K562 (cell line): Measurements from ENCODE around the gene SMC4. TPM values are rescaled to one million over a fixed set of nuclear protein-coding genes. Genes with fewer than 3 reads are reported as not detected.

Experiments
- ATAC-seq: fragments of 200-7000 bp; cut with Tn5 transposase; 3 replicates; pipeline ENCODE4 v1.9.1; 2020; ENCODE audit warnings: moderate library complexity
- BruUV-seq: library from RNA; stranded (reverse); fragments of 400-500 nt; replicated peaks from 2 replicates; lab custom pipeline; 2021; lab: Mats Ljungman, UMichigan
- CTCF ChIA-PET: fragments of 300-600 bp; formaldehyde crosslinking; extraction: SDS; loops from one replicate; lab custom pipeline; 2021; ENCODE audit warnings: low intra/inter-chr PET ratio; lab: Yijun Ruan, JAX
- POLR2A ChIA-PET: fragments of 300-600, 350-650 bp; sonication (Branson Sonifier 250); formaldehyde crosslinking; extraction: SDS; loops from one replicate; lab custom pipeline; 2021; ENCODE audit warnings: antibody characterized with exemption, inconsistent platforms; lab: Yijun Ruan, JAX
- DNase-seq, 4 experiments: peaks; one replicate each; pipeline versions ENCODE4 v3.0.0 to v3.0.0-alpha.2; 2011 to 2018; ENCODE audit warnings: low spot score in 3 of 4, mixed read lengths in 3 of 4; ENCODE audit errors: extremely low read depth in 1 of 4
- FAIRE-seq: peaks from 2 replicates; lab custom pipeline; 2011; peaks lifted over from hg19 to GRCh38; lab: Jason Lieb, UNC
- H2AFZ ChIP-seq: 2 replicates; pipeline ENCODE4 v1.6.0; 2011; ENCODE audit warnings: low read depth, low read length, control low read depth, inconsistent platforms
- H3K27ac ChIP-seq: fragments of 200-600 bp; 3 replicates; pipeline ENCODE4 v1.8.0; 2011; ENCODE audit warnings: low read depth, mild to moderate bottlenecking, control low read depth, inconsistent platforms, low read length, moderate library complexity, mixed read lengths; ENCODE audit errors: extremely low read depth
- H3K27me3 ChIP-seq, 2 experiments: fragments of 300-600 bp in 1 of 2; 2 replicates in 1 of 2; 3 replicates in 1 of 2; pipeline versions ENCODE4 v1.6.0 to v1.8.0; 2011; ENCODE audit warnings: inconsistent platforms in 2 of 2, low read length in 2 of 2, mild to moderate bottlenecking in 1 of 2, mixed read lengths in 1 of 2, moderate library complexity in 1 of 2; ENCODE audit not compliant: control insufficient read depth in 2 of 2, insufficient read depth in 2 of 2
- H3K36me3 ChIP-seq: fragments of 300-600 bp; 3 replicates; pipeline ENCODE4 v1.8.0; 2011; ENCODE audit warnings: mild to moderate bottlenecking, low read length, inconsistent platforms; ENCODE audit not compliant: control insufficient read depth, insufficient read depth
- H3K4me1 ChIP-seq, 2 experiments: fragments of 200-600 bp in 1 of 2; replicated peaks in 1 of 2; 2 replicates in 1 of 2; 3 replicates in 1 of 2; pipeline versions ENCODE4 v1.5.1 to v1.8.0; 2011; ENCODE audit warnings: inconsistent platforms in 2 of 2, low read length in 2 of 2, mild to moderate bottlenecking in 1 of 2, mixed read lengths in 1 of 2, moderate library complexity in 1 of 2; ENCODE audit not compliant: control insufficient read depth in 2 of 2, insufficient read depth in 2 of 2
- H3K4me2 ChIP-seq: 2 replicates; pipeline ENCODE4 v1.6.1; 2011; ENCODE audit warnings: low read length, control low read depth, inconsistent platforms, mixed read lengths; ENCODE audit not compliant: insufficient read depth
- H3K4me3 ChIP-seq: fragments of 200-600 bp; sonication (generic), shearing (Covaris generic); 2 replicates; pipeline ENCODE4 v1.5.1; 2016; ENCODE audit warnings: control low read depth, inconsistent platforms
- H3K79me2 ChIP-seq: fragments of 200-600 bp; 3 replicates; pipeline ENCODE4 v1.8.0; 2011; ENCODE audit warnings: low read length, inconsistent platforms; ENCODE audit not compliant: control insufficient read depth, insufficient read depth
- H3K9ac ChIP-seq, 2 experiments: 2 replicates each; pipeline versions ENCODE4 v1.6.0 to v1.6.1; 2011; ENCODE audit warnings: low read depth in 2 of 2, low read length in 2 of 2, control low read depth in 1 of 2, inconsistent platforms in 1 of 2, mild to moderate bottlenecking in 1 of 2, mixed read lengths in 1 of 2; ENCODE audit not compliant: insufficient read depth in 1 of 2
- H3K9me1 ChIP-seq: one replicate; pipeline ENCODE4 v1.6.0; 2011; ENCODE audit warnings: inconsistent platforms, mild to moderate bottlenecking, low read length, moderate library complexity; ENCODE audit not compliant: control insufficient read depth, insufficient read depth
- H3K9me3 ChIP-seq: replicated peaks from 2 replicates; pipeline ENCODE4 v1.5.1; 2011; ENCODE audit warnings: low read depth, low read length, inconsistent platforms; ENCODE audit not compliant: control insufficient read depth, insufficient read depth
- H4K20me1 ChIP-seq: replicated peaks from 2 replicates; pipeline ENCODE4 v1.6.1; 2011; ENCODE audit warnings: low read length, inconsistent platforms, mixed read lengths; ENCODE audit not compliant: control insufficient read depth, insufficient read depth
- ETV6 ChIP-seq, 3 experiments: fragments of 150-350 bp in 1 of 3; sonication (generic) in 1 of 3; formaldehyde crosslinking in 1 of 3; IDR thresholded peaks; 2 replicates each; pipeline versions ENCODE4 v1.6.1 to v1.8.0; 2014 to 2022; ENCODE audit warnings: borderline replicate concordance in 2 of 3, low read depth in 2 of 3, antibody characterized with exemption in 1 of 3, low read length in 1 of 3, mild to moderate bottlenecking in 1 of 3, missing genetic modification reagents in 1 of 3
- GABPB1 ChIP-seq: sonication (generic); formaldehyde crosslinking; IDR thresholded peaks from 2 replicates; pipeline ENCODE4 v1.8.0; 2022; ENCODE audit warnings: mild to moderate bottlenecking, missing genetic modification reagents
- HDAC2 ChIP-seq: fragments of 450-650 bp; IDR thresholded peaks from 2 replicates; pipeline ENCODE4 v1.6.1; 2016; ENCODE audit warnings: mild to moderate bottlenecking
- NR4A1 ChIP-seq, 2 experiments: fragments of 250-450 bp in 1 of 2; fragments of 450-650 bp in 1 of 2; sonication (Bioruptor Pico) in 1 of 2; IDR thresholded peaks; 2 replicates each; pipeline versions ENCODE4 v1.4.0 to v1.6.1; 2016 to 2020; ENCODE audit warnings: mild to moderate bottlenecking in 2 of 2, missing compliant biosample characterization in 1 of 2, missing genetic modification characterization in 1 of 2, moderate library complexity in 1 of 2
- PYGO2 ChIP-seq: fragments of 450-650 bp; IDR thresholded peaks from 2 replicates; pipeline ENCODE4 v1.6.1; 2016; ENCODE audit warnings: mild to moderate bottlenecking, missing genetic modification characterization, moderate library complexity, missing compliant biosample characterization
- RBM34 ChIP-seq: fragments of 200-400 bp; formaldehyde crosslinking; IDR thresholded peaks from 2 replicates; pipeline ENCODE4 v1.6.1; 2018; ENCODE audit warnings: low read length, borderline replicate concordance; ENCODE audit not compliant: insufficient read depth
- STAT5A ChIP-seq: IDR thresholded peaks from 2 replicates; pipeline ENCODE4 v1.6.1; 2012; ENCODE audit warnings: low read length, inconsistent platforms, borderline replicate concordance
- U2AF2 ChIP-seq: fragments of 200-400 bp; formaldehyde crosslinking; optimal IDR thresholded peaks from 2 replicates; pipeline ENCODE3; 2017; ENCODE audit warnings: low read depth, mild to moderate bottlenecking, low read length
- ZBTB8A ChIP-seq: fragments of 450-650 bp; IDR thresholded peaks from 2 replicates; pipeline ENCODE4 v1.6.1; 2018; ENCODE audit warnings: mild to moderate bottlenecking, moderate library complexity; ENCODE audit not compliant: partially characterized antibody
- ZNF140 ChIP-seq: fragments of 250-450 bp; sonication (Bioruptor Pico); IDR thresholded peaks from 2 replicates; pipeline ENCODE4 v1.8.0; 2021; ENCODE audit warnings: moderate library complexity, mild to moderate bottlenecking, inconsistent platforms
- WGBS: fragments of 100-300 bp; shearing (Covaris generic); methylation state at CpG from one replicate; pipeline ENCODE4 v1.1.6; 2016; ENCODE audit warnings: low coverage, mixed read lengths; ENCODE audit not compliant: insufficient coverage; ENCODE audit errors: missing lambda C conversion rate; 5-methylcytosine and 5-hydroxymethylcytosine counted together
- in situ Hi-C: fragments of 300-500 bp; cut with MboI; formaldehyde crosslinking; loops from 4 replicates; pipeline ENCODE4 v1.15.0; 2018; ENCODE audit warnings: inconsistent platforms, mixed read lengths
- intact Hi-C: fragments of 100-400 bp; cut with micrococcal nuclease; formaldehyde crosslinking; loops from 2 replicates; pipeline ENCODE4 v1.14.2; 2022
- polyA plus RNA-seq, 8 experiments: library from polyadenylated mRNA; depleted of rRNA in 4 of 8; stranded (reverse) in 5 of 8; unstranded in 3 of 8; fragments of >200 nt; fragmentation: Nextera tagmentation in 2 of 8; fragmentation: Illumina TruSeq in 1 of 8; extraction: Ambion mirVana in 2 of 8; extraction: Trizol in 1 of 8; gene quantifications; 2 replicates each; pipeline versions ENCODE4 v1.2.1 to v1.2.3, GENCODE V29; 2011 to 2014; ENCODE audit warnings: inconsistent platforms in 1 of 8, missing spikeins in 1 of 8
- total RNA-seq, 7 experiments: library from RNA; depleted of rRNA in 6 of 7; stranded (reverse); fragments of >200 nt in 6 of 7; fragmentation: Illumina TruSeq in 2 of 7; extraction: Trizol in 2 of 7; gene quantifications; 2 replicates each; pipeline versions ENCODE4 v1.2.1 to v1.2.3, GENCODE V29; 2011 to 2021; ENCODE audit warnings: low replicate concordance in 1 of 7
- TF ChIP-seq, protein P1 (sequence below): fragments of 200-800 bp; sonication (Bioruptor generic); IDR thresholded peaks from 2 replicates; pipeline ENCODE4 v1.6.1; 2017; ENCODE audit warnings: missing genetic modification characterization, missing compliant biosample characterization
- TF ChIP-seq, protein P2 (sequence below): fragments of 250-450 bp; sonication (Bioruptor Pico); IDR thresholded peaks from 2 replicates; pipeline ENCODE4 v1.8.0; 2022; ENCODE audit warnings: inconsistent platforms
- TF ChIP-seq, protein P3 (sequence below): fragments of 250-450 bp; sonication (Bioruptor Pico); IDR thresholded peaks from 2 replicates; pipeline ENCODE4 v1.5.0; 2021; ENCODE audit warnings: mild to moderate bottlenecking, borderline replicate concordance

SMC4 gene
- total and polyA plus RNA-seq, 9 of the 15 experiments (the other 6 are each of a cell fraction or from before 2014, with no cell fraction given) = 87.9 to 347 (median 176) TPM

DNA sequence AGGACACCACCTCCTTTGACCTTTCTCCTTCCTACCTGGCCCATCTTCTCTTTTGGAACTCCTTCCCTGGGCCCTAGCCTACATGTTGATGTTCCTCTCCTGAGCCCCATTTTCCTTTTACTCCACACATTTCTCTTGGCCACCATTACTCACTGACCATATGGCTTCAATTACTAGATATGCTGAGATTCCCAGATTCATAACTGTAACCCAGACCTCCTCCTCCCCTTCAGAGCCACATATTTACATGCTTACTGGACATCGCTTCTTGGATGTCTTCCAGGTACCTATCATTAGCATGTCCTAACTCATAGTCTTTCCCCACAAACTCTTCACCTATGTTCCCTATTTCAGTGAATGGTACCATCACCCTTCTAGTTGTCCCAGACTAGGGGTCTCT lies 74.5 kb downstream of the SMC4 start:
- Histone ChIP-seq H2AFZ (no peak overlapping the region), H3K79me2 (no peaks in the 10 kb centered on the region), H3K4me2 (no peak overlapping the region), H3K27me3 (no peaks in the 10 kb centered on the region), H3K27ac (no peak overlapping the region), H4K20me1 (no peaks in the 10 kb centered on the region), H3K9ac (no peak overlapping the region), H3K36me3 (no peaks in the 10 kb centered on the region), H3K4me3 (no peak overlapping the region), H3K9me1 (no peaks in the 10 kb centered on the region), H3K9me3 (peaks cover 5% of the 10 kb centered on the region; the same call in 1 of the 2 replicates), H3K4me1 (peaks cover 0 to 3% of the 10 kb centered on the region in 2 experiments; a peak in 1 of 5 replicates)
- WGBS = 6% methylated on average over 1 of the region's 1 CpG
- POLR2A ChIA-PET = interaction anchor here (0.6 to 0.8 kb wide), 2 partner anchors 23 to 267 kb away, joined by 3 to 4 read pairs; no protein-coding TSS in a partner anchor
- in situ Hi-C loops (loop anchor here (25.0 kb wide), 1 partner anchor 587 kb away; no protein-coding TSS in a partner anchor), intact Hi-C loops (no loop called here)
- FAIRE-seq (no peak), ATAC-seq (no peak), DNase-seq (no peak)
- CTCF ChIA-PET = no interaction called here
- BruUV-seq = no TSS peak
- TF ChIP-seq STAT5A = no peak
- no peak for TF ChIP-seq RBM34
- TF ChIP-seq PYGO2 (tag) = no peak
- TF ChIP-seq ZNF140 (CRISPR knock-in tag) = no peak
- TF ChIP-seq ZBTB8A = no peak
- no peak for TF ChIP-seq GABPB1 (CRISPR knock-in tag)
- TF ChIP-seq, protein P1, sequence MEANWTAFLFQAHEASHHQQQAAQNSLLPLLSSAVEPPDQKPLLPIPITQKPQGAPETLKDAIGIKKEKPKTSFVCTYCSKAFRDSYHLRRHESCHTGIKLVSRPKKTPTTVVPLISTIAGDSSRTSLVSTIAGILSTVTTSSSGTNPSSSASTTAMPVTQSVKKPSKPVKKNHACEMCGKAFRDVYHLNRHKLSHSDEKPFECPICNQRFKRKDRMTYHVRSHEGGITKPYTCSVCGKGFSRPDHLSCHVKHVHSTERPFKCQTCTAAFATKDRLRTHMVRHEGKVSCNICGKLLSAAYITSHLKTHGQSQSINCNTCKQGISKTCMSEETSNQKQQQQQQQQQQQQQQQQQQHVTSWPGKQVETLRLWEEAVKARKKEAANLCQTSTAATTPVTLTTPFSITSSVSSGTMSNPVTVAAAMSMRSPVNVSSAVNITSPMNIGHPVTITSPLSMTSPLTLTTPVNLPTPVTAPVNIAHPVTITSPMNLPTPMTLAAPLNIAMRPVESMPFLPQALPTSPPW (CRISPR knock-in tag) = no peak
- no peak for TF ChIP-seq NR4A1 (CRISPR knock-in tag; IDR thresholded peaks at IDR 0.05)
- TF ChIP-seq NR4A1 (tag; IDR thresholded peaks at IDR 0.05) = no peak
- no peak for TF ChIP-seq ETV6 (IDR thresholded peaks at IDR 0.05; ENCODE audit: borderline replicate concordance in 1 of 2, low read depth in 2 of 2, low read length in 1 of 2)
- no peak for TF ChIP-seq ETV6 (CRISPR knock-in tag; IDR thresholded peaks at IDR 0.05; ENCODE audit: borderline replicate concordance)
- no peak for TF ChIP-seq HDAC2
- TF ChIP-seq, protein P2, sequence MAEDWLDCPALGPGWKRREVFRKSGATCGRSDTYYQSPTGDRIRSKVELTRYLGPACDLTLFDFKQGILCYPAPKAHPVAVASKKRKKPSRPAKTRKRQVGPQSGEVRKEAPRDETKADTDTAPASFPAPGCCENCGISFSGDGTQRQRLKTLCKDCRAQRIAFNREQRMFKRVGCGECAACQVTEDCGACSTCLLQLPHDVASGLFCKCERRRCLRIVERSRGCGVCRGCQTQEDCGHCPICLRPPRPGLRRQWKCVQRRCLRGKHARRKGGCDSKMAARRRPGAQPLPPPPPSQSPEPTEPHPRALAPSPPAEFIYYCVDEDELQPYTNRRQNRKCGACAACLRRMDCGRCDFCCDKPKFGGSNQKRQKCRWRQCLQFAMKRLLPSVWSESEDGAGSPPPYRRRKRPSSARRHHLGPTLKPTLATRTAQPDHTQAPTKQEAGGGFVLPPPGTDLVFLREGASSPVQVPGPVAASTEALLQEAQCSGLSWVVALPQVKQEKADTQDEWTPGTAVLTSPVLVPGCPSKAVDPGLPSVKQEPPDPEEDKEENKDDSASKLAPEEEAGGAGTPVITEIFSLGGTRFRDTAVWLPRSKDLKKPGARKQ (CRISPR knock-in tag) = no peak
- TF ChIP-seq, protein P3, sequence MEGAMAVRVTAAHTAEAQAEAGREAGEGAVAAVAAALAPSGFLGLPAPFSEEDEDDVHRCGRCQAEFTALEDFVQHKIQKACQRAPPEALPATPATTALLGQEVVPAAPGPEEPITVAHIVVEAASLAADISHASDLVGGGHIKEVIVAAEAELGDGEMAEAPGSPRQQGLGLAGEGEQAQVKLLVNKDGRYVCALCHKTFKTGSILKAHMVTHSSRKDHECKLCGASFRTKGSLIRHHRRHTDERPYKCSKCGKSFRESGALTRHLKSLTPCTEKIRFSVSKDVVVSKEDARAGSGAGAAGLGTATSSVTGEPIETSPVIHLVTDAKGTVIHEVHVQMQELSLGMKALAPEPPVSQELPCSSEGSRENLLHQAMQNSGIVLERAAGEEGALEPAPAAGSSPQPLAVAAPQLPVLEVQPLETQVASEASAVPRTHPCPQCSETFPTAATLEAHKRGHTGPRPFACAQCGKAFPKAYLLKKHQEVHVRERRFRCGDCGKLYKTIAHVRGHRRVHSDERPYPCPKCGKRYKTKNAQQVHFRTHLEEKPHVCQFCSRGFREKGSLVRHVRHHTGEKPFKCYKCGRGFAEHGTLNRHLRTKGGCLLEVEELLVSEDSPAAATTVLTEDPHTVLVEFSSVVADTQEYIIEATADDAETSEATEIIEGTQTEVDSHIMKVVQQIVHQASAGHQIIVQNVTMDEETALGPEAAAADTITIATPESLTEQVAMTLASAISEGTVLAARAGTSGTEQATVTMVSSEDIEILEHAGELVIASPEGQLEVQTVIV (CRISPR knock-in tag) = no peak
- no peak for TF ChIP-seq U2AF2
